BLaER1 (cell line): ENCODE results near the gene ATL2.
"Not testable (repeated sequence)": the region's sequence is repeated elsewhere in the genome, so short reads cannot be mapped to it uniquely, and the experiment has no call there.

Experiments used
- H3K27ac ChIP-seq: shearing (Covaris generic); formaldehyde crosslinking; 2 replicates; pipeline ENCODE4 v1.8.1; 2022
- H3K27me3 ChIP-seq: shearing (Covaris generic); formaldehyde crosslinking; 2 replicates; pipeline ENCODE4 v1.8.1; 2022
- H3K36me3 ChIP-seq: shearing (Covaris generic); formaldehyde crosslinking; 2 replicates; pipeline ENCODE4 v1.8.1; 2022
- H3K4me1 ChIP-seq: shearing (Covaris generic); formaldehyde crosslinking; 2 replicates; pipeline ENCODE4 v1.8.1; 2022
- H3K4me2 ChIP-seq: shearing (Covaris generic); formaldehyde crosslinking; 2 replicates; pipeline ENCODE4 v1.8.1; 2022
- H3K4me3 ChIP-seq: shearing (Covaris generic); formaldehyde crosslinking; 2 replicates; pipeline ENCODE4 v1.8.1; 2022
- H3K9ac ChIP-seq: shearing (Covaris generic); formaldehyde crosslinking; 2 replicates; pipeline ENCODE4 v1.8.1; 2022
- H3K9me3 ChIP-seq: shearing (Covaris generic); formaldehyde crosslinking; 2 replicates; pipeline ENCODE4 v1.8.1; 2022
- H4K20me1 ChIP-seq: shearing (Covaris generic); formaldehyde crosslinking; 2 replicates; pipeline ENCODE4 v1.8.1; 2022
- Cebpa-rat ChIP-seq: shearing (Covaris generic); IDR thresholded peaks from 2 replicates; pipeline ENCODE4 v1.8.1; 2022

ATL2 gene

GRCh38 chr2:38264396-38265221 is 112.5 kb downstream of the ATL2 start:
- no peak overlapping the region for H3K4me2 ChIP-seq
- H3K4me3 ChIP-seq, result no peak overlapping the region
- H3K4me1 ChIP-seq, result no peaks in the 10 kb centered on the region
- no peaks in the 10 kb centered on the region for H3K27me3 ChIP-seq
- H3K36me3 ChIP-seq, result no peaks in the 10 kb centered on the region
- H3K9ac ChIP-seq, result no peak overlapping the region
- no peaks in the 10 kb centered on the region for H4K20me1 ChIP-seq
- TF ChIP-seq Cebpa-rat, result no peak
- peaks cover 19% of the 10 kb centered on the region for H3K9me3 ChIP-seq
- no peak overlapping the region for H3K27ac ChIP-seq

- Histone ChIP-seq H3K27me3 (no peaks in the 10 kb centered on the region), H3K36me3 (no peaks in the 10 kb centered on the region), H3K4me3 (no peak overlapping the region), H3K4me2 (no peak overlapping the region), H4K20me1 (no peaks in the 10 kb centered on the region), H3K27ac (no peak overlapping the region), H3K9me3 (peaks cover 19% of the 10 kb centered on the region), H3K9ac (no peak overlapping the region), H3K4me1 (no peaks in the 10 kb centered on the region)
- no peak for TF ChIP-seq Cebpa-rat
These were observed 113.8 kb downstream of the ATL2 start for GRCh38 chr2:38263293-38263692.

GRCh38 chr2:38262069-38262871 is 114.8 kb downstream of the ATL2 start:
- H3K27me3 ChIP-seq, result no peaks in the 10 kb centered on the region
- H3K4me1 ChIP-seq, result no peaks in the 10 kb centered on the region
- no peak overlapping the region for H3K4me2 ChIP-seq
- no peak overlapping the region for H3K4me3 ChIP-seq
- H3K9ac ChIP-seq, result no peak overlapping the region
- TF ChIP-seq Cebpa-rat, result no peak
- peaks cover 16% of the 10 kb centered on the region for H3K9me3 ChIP-seq
- no peak overlapping the region for H3K27ac ChIP-seq
- H4K20me1 ChIP-seq, result no peaks in the 10 kb centered on the region
- H3K36me3 ChIP-seq, result no peaks in the 10 kb centered on the region

DNA sequence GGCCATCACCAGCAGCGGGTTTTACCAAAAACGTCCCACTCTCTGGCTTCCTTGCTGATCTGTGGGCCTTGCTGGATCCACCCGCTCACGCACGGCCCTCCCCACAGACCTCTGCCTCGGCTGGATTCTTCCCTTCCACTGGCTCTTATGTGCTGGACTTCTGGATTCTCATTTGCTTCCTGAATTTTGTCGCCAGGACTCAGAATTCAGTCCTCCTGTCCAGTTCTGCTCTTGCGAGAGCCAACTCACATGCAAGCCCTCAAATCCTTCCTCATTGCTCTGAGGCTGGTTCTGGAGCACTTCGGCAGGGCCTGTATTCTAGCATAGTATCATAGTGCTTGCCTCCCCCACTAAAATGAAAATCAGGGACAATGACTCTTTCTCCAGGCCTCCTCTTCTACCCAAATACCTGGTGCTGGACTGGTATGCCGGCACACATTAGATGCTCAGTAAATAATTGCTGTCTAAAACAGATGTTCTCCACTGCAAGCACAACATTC is 115.5 kb downstream of the ATL2 start:
- Histone ChIP-seq H3K4me1 (no peaks in the 10 kb centered on the region), H3K4me3 (no peak overlapping the region), H3K4me2 (no peak overlapping the region), H3K9ac (no peak overlapping the region), H3K27ac (no peak overlapping the region), H3K9me3 (peaks cover 9% of the 10 kb centered on the region), H3K36me3 (no peaks in the 10 kb centered on the region), H4K20me1 (no peaks in the 10 kb centered on the region), H3K27me3 (no peaks in the 10 kb centered on the region)
- TF ChIP-seq Cebpa-rat, result no peak

GRCh38 chr2:38260972-38261371 is 116.1 kb downstream of the ATL2 start:
- no peaks in the 10 kb centered on the region for H3K4me1 ChIP-seq
- H3K36me3 ChIP-seq, result no peaks in the 10 kb centered on the region
- peaks cover 3% of the 10 kb centered on the region; the same call in 1 of the 2 replicates for H3K9me3 ChIP-seq
- H3K27me3 ChIP-seq, result no peaks in the 10 kb centered on the region
- no peaks in the 10 kb centered on the region for H4K20me1 ChIP-seq
- H3K27ac ChIP-seq, result no peak overlapping the region
- no peak overlapping the region for H3K4me2 ChIP-seq
- H3K9ac ChIP-seq, result no peak overlapping the region
- no peak overlapping the region for H3K4me3 ChIP-seq
- TF ChIP-seq Cebpa-rat, result no peak

- H3K36me3 ChIP-seq, result no peaks in the 10 kb centered on the region
- no peak overlapping the region for H3K27ac ChIP-seq
- H3K9me3 ChIP-seq, result no peaks in the 10 kb centered on the region
- H4K20me1 ChIP-seq, result no peaks in the 10 kb centered on the region
- no peak overlapping the region for H3K4me3 ChIP-seq
- H3K9ac ChIP-seq, result no peak overlapping the region
- no peak overlapping the region for H3K4me2 ChIP-seq
- no peaks in the 10 kb centered on the region for H3K27me3 ChIP-seq
- no peaks in the 10 kb centered on the region for H3K4me1 ChIP-seq
- no peak for TF ChIP-seq Cebpa-rat
These were observed 116.6 kb downstream of the ATL2 start for GRCh38 chr2:38260469-38260868.

DNA sequence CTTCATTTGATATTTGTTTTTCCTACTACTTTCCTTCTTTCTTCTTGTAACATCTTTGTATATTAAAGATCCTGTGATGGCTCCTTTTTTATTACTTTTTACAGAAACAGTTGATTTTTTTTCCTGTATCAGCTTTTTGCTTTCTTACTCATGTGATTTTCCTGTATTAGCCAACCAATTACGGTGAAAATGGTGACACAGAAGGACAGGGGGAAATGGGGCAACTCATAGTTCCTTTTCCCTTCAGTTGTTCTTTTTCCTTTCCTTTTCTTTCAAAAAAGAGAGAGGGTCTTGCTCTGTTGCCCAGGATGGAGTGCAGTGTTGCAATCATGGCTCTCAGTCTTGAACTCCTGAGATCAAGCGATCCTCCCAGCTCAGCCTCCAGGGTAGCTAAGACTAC is 117.8 kb downstream of the ATL2 start:
- Histone ChIP-seq H3K27ac (no peak overlapping the region), H3K4me1 (no peaks in the 10 kb centered on the region), H3K9ac (no peak overlapping the region), H3K9me3 (peaks cover 6% of the 10 kb centered on the region; the same call in 1 of the 2 replicates), H3K4me2 (no peak overlapping the region), H4K20me1 (no peaks in the 10 kb centered on the region), H3K4me3 (no peak overlapping the region), H3K36me3 (no peaks in the 10 kb centered on the region), H3K27me3 (no peaks in the 10 kb centered on the region)
- no peak for TF ChIP-seq Cebpa-rat

- H3K36me3 ChIP-seq, H3K4me3 ChIP-seq, H4K20me1 ChIP-seq, H3K27ac ChIP-seq, H3K4me1 ChIP-seq, H3K27me3 ChIP-seq, H3K9ac ChIP-seq, H3K4me2 ChIP-seq, H3K9me3 ChIP-seq: not testable (repeated sequence)
These were observed 119.4 kb downstream of the ATL2 start for GRCh38 chr2:38257680-38258079.

DNA sequence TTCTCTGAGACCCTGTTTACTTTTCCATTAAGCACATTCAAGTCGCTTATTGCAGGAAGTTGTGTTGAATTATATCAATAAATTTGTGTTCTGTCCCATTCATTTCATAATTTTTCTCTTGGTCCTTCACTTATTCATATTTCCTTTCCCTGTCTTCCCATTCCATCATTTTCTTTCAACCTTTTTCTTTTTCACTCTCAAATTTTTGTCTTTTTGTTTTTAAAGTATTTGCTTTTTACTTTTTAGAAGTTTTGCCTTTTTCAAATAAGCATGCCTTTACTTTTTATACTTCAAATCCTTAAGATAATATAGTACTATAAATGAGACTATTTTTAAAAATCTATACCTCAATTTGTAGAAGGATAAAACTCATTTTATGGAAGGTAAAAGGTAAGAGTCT is 120.5 kb downstream of the ATL2 start:
- no peak overlapping the region for H3K27ac ChIP-seq
- H3K4me3 ChIP-seq, result no peak overlapping the region
- H3K9me3 ChIP-seq, result peaks cover 8% of the 10 kb centered on the region; the same call in 1 of the 2 replicates
- H3K27me3 ChIP-seq, result no peaks in the 10 kb centered on the region
- no peak overlapping the region for H3K4me2 ChIP-seq
- H3K9ac ChIP-seq, result no peak overlapping the region
- no peaks in the 10 kb centered on the region for H4K20me1 ChIP-seq
- H3K4me1 ChIP-seq, result no peaks in the 10 kb centered on the region
- no peak for TF ChIP-seq Cebpa-rat
- H3K36me3 ChIP-seq, result no peaks in the 10 kb centered on the region

DNA sequence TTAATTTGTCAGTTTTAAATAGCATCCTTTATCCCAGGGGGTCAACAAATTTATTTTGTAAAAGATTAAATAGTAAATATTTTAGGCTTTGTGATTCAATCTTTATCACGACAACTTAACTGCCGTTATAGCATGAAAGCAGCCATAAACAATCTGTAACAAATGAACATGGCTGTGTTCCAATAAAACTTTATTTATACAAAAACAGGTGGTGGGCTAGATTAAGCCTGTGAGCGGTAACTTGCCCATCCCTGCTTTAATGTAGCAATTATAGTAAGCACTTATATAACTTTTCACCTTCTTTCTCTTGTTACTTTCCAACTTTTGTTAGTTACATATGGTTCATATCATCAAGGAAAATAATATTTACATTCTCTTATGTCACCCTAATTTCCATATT is 121.9 kb downstream of the ATL2 start:
- no peaks in the 10 kb centered on the region for H3K36me3 ChIP-seq
- H4K20me1 ChIP-seq, result no peaks in the 10 kb centered on the region
- H3K9ac ChIP-seq, result no peak overlapping the region
- no peak overlapping the region for H3K4me3 ChIP-seq
- no peaks in the 10 kb centered on the region for H3K27me3 ChIP-seq
- H3K4me2 ChIP-seq, result no peak overlapping the region
- H3K9me3 ChIP-seq, result peaks cover 8% of the 10 kb centered on the region; the same call in 1 of the 2 replicates
- H3K27ac ChIP-seq, result no peak overlapping the region
- H3K4me1 ChIP-seq, result no peaks in the 10 kb centered on the region
- TF ChIP-seq Cebpa-rat, result no peak
